HG03025 (cell line): ENCODE measurements around the gene CLEC4A.
"Not testable (repeated sequence)": the region's sequence is repeated elsewhere in the genome, so short reads cannot be mapped to it uniquely, and the experiment has no call there.

Experiments
- ATAC-seq: cut with Tn5 transposase; IDR thresholded peaks from one replicate; pipeline ENCODE4 v1.9.1; 2021; ENCODE audit warnings: mild to moderate bottlenecking, moderate library complexity; ENCODE audit not compliant: unreplicated experiment, low FRiP score

Gene CLEC4A

DNA sequence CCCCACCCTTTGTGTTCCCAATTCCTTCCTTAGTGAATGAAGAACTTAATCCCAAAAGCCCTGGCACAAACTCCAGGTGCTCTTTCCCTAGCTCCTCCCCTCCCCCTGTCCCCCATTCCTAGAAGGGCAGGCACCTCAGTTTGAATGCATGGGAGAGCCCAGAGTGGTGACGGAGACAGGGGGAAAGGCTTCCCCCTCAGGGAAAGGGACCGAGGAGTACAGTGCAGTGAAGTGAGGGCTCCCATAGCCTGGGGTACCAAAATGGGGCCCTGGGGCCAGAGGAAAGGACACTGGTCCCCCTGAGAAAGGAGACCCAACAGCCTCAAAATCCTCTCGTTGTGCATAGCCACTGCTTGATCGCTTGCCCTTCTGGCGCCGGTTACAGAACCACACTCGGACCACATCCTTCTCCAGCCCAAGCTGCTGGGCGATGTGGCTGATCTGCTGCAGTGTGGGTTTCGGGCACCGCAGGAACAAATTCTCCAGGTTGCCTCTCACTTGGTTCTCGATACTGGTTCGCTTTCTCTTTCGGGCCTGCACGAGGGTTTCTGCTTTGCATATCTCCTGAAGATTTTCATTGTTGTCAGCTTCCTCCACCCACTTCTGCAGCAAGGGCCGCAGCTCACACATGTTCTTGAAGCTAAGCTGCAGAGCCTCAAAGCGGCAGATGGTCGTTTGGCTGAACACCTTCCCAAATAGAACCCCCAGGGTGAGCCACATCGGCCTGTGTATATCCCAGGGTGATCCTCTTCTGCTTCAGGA is 10.4 kb downstream of the CLEC4A start:
- ATAC-seq: not testable (repeated sequence)

DNA sequence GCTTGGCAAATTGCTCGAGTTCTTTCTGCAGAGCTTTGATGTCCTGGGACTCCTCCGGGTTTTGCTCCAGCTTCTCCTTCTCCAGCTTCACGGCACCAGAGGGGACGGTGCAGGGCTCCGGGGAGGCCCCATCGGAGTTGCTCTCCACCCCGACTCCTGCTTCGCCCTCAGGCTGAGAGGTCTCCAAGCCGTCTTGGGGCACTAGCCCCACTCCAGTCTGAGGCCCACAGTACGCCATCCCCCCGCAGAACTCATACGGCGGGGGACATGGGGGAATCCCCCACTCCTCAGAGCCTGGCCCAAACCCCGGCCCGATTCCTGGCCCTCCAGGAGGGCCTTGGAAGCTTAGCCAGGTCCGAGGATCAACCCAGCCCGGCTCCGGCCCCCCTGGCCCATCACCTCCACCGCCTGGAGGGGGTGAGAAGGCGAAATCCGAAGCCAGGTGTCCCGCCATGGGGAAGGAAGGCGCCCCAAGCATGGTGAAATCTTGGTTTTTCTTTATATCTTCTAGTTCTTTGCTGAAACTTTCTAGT is 11.0 kb downstream of the CLEC4A start:
- not testable (repeated sequence) for ATAC-seq

DNA sequence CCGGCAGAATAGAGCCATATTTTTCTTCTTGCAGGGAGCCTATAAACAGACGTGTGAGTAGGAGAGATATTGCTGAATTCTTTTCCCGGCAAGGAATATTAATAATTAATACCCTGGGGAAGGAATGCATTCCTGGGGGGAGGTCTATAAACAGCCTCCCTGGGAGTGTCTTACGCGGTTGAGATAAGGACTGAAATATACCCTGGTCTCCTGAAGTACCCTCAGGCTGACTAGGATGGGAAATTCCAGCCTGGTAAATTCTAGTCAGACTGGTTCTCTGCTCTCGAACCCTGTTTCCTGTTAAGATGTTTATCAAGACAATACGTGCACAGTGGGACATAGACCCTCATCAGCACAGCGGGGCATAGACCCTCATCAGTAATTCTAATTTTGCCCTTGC is 18.2 kb downstream of the CLEC4A start:
- ATAC-seq: not testable (repeated sequence)

DNA sequence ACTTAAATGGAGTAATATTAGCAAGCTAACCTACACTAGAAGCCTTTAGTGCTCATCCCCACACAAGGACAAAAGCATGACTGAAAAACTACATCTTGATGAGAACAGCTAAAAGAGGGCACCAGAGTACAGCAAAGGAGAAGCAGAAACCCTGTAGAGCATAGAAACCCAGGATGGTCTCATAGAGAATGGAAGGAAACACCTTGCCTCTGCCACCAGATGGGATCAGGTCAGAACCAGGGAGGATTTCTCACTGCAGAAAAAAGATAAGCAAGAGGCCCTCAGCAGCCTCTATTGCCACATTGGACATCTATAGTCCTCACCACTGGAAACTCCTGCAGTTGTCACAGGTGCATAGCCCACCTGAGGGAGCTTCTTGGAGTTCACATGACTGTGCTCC is 19.8 kb downstream of the CLEC4A start:
- no peak for ATAC-seq

DNA sequence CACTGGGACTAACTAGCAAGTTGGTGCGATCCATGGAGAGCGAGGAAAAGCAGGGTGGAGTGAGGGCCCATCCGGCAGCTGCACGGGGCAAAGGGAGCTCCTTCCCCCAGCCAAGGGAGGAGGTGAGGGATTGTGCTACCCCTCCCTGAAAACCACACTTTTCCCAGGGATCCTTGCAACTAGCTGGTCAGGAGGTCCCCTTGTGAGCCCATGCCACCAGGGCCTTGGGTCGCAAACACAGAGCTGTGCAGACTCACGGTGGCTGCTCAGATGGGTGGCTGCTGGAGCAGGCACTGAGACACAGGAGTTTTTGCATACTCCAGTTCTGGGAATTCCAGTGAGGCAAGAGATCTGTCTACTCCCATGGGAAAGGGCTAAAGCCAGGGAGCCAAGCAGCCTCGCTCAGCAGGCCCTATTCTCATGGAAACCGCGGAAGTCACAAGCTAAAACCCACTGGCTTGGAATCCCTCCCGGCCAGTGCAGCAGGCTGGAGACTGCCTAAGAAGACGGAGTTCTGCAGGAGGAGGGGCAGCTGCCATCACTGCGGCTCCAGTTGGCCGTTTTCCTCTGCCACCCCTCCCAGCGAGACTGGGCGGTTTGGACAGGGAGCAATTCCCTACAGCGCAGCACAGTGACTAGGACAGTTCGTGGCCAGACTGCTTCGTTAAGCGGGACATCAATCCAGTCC is 22.5 kb downstream of the CLEC4A start:
- no peak for ATAC-seq

DNA sequence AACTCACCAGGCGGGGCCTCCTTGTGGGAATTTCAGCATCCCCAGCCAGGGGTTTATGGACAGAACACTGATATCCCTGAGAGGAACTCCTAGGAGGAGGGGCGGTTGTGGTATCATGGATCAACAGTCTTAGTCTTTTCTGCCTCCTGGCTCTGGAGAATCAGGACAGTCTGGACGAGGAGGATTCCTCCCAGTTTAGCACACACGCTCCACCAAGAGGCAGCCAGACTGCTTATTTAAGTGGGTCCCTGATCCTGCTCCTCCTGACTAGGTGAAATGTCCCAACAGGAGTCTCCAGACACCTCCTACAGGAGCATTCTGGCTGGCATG is 23.0 kb downstream of the CLEC4A start:
- ATAC-seq: no peak

DNA sequence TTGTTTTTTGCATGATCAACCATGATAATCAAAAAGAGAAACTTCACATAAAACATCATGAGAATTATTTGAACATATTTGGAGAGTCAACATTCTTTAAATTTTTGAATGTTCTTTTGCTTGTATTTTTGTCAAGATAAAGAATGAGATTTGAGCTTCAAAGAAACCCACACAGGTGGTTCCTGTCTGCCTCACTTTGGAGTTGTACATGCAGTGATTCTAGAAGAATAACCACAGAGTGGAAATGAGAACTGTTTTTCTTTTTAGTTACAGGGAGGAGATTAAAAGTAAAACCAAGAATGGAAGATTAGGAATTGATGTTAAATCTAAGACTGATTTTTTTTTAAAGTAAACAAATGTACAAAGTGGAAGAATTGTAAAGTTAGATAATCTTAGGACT is 31.1 kb downstream of the CLEC4A start:
- no peak for ATAC-seq

DNA sequence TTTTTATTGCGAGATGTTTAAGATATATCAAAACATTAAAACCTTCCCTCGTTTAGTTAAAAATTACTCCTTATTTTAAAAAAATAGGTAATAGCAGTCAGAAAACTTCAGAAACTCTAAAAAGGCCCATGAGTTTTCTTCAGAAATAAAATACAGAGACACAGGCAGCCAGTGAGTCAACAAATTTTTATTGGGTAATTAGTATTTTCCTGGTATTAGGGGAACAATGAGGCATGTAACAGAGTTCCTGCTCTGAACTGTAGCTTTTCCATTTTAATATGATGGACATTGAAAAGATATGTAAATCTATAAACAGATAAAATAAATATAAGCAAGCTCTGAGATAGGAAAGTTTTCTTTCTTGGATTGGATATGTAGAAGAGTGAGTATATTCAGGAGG is 33.0 kb downstream of the CLEC4A start:
- no peak for ATAC-seq

DNA sequence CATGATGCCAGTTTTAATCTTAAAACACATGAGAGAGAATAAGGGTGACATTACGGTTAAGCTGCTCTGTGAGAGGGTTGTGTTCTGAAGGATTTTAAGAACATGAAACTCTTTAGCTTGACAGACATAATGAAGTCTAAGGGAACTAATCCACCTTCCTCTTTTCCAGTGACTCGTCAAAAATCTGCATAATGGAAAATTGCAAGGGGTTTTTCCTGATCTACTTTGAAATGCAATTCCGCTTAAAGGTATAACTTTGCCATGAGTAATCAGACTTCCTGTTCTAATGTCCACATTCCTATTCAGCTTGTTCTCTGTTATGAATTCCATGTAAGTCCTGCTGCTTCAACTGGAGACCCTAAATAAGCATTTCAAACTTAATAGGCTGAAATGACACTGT is 33.4 kb downstream of the CLEC4A start, which contains the start of gene ZNF705A:
Gene ZNF705A, plus strand, starts transcription at position 171 of the 400 bp plus-strand sequence. CDS start 15,611 bp downstream, outside the sequence.
- ATAC-seq: no peak

DNA sequence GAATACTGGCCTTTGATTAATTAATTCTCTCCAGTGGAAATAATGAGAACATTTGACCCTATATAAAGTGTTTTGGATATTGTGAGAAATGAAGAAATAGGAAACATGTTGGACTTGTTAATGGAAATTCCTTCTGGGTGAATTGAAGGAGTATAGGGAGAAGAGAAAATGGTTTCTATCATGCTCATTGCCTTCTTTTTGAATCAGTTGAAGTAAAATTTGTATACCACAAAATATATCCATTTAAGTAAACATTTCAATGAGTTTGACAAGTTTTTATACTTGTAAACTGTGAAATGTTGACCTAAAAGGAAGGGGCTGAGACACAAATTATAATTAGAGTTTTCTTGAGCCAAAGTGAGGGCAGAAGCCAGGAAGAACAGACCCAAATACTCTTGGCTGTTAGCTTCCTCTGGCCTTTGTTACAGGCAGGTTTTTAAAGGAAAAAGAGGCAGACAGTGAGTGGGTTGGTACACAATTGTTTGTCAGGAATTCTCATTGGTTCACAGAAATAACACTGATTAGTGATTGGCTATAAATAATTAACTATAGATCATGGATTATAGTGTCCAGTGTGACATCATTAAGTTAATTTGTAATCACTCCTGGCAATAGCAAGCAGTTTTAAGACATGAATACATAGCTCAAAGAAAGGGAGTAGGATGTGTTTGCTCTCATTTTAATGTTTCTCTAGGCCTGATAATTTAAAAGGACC is 34.2 kb downstream of the CLEC4A start:
- ATAC-seq: no peak

DNA sequence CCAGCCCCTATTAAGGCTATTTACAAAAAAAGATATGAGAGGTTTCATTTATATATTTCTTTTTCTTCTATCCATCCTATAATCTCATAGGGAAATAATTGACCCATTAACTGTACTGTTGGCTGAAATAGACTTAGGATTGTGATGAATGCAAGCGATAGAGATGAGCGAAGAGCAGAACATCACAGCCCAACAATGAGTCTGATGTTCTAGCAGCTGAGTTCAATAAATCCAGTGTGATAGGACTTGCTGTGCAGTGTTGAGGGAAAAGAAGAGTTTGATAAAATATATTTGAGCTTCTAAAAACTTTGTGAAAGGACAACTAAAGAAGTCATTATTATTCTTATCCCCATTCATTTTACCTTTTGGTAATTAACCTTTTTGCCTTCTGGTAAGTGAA is 49.5 kb downstream of the CLEC4A start:
- ATAC-seq: not testable (repeated sequence)

DNA sequence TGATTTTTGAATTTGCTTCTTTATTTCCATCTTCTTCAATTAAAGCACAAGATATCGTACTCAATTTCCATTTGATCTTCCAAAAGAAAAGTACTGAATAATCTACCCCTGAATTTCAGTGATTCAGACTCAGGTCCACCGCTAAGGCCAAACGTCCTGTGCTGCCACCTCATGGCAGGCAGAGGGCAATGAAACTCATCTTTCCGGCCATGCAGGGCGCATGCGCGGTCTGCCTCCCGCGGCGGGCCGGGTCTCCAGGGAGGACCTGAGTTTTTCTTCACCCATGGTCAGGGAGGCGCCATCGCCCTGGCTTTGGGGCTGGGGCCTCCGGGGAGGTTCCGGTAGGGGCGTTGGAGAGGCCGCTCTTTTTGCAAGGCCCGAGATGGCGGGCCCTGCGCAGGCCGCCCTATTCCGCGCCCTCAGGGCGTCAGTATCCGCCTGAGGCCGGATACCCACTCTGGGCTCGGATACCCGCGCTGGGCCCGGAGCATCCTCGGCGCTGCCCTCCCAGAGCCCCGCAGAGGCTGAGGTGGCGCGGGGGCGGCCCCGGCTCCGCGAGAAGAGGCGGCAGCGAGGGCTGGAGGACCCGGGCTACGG is 56.7 kb downstream of the CLEC4A start:
- not testable (repeated sequence) for ATAC-seq

DNA sequence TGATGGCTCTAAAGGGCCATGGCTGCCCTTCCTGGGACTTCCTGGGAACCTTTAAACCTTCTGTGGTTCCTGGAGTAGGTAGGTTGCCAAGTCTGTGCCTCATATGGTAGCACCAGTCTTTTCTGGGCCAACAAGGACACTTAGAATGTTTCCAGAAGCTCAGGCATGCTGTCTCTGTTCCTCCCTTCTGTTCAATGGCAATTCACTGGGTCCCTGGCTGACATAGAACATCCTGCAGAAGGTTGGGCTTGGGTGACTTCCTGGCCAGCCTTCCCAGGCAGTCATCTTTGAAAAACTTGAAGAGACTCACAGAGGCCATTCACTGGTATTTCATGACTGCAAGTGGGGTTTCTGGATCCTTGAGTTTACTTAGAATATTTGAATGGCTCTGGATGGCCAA is 57.9 kb downstream of the CLEC4A start:
- ATAC-seq: not testable (repeated sequence)

DNA sequence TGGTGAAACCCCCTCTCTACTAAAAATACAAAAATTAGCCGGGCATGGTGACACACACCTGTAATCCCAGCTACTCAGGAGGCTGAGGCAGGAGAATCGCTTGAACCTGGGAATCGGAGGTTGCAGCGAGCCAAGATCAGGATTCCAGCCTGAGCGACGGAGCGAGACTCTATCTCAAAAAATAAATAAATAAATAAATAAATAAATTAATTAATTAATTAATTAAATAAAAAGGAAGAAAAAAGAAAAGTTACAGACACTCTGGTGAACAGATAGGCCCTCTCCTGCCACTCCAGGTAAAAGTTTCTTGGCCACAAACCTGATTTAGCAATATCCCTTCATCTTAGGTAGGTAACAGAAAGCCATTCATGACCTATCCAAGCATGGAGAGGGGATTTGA is 59.5 kb downstream of the CLEC4A start:
- not testable (repeated sequence) for ATAC-seq

DNA sequence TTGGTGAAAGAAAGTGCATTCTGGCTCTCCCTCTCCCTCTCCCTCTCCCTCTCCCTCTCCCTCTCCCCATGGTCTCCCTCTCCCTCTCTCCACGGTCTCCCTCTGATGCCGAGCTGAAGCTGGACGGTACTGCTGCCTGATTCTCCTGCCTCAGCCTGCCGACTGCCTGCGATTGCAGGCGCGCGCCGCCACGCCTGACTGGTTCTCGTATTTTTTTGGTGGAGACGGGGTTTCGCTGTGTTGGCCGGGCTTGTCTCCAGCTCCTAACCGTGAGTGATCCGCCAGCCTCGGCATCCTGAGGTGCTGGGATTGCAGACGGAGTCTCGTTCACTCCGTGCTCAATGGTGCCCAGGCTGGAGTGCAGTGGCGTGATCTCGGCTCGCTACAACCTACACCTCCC is 59.9 kb downstream of the CLEC4A start:
- ATAC-seq: not testable (repeated sequence)

DNA sequence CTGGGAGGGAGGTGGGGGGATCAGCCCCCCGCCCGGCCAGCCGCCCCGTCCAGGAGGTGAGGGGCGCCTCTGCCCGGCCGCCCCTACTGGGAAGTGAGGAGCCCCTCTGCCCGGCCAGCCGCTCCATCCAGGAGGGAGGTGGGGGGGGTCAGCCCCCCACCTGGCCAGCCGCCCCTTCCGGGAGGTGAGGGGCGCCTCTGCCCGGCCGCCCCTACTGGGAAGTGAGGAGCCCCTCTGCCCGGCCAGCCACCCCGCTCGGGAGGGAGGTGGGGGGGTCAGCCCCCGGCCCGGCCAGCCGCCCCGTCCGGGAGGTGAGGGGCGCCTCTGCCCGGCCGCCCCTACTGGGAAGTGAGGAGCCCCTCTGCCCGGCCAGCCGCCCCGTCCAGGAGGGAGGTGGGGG is 60.8 kb downstream of the CLEC4A start:
- not testable (repeated sequence) for ATAC-seq

DNA sequence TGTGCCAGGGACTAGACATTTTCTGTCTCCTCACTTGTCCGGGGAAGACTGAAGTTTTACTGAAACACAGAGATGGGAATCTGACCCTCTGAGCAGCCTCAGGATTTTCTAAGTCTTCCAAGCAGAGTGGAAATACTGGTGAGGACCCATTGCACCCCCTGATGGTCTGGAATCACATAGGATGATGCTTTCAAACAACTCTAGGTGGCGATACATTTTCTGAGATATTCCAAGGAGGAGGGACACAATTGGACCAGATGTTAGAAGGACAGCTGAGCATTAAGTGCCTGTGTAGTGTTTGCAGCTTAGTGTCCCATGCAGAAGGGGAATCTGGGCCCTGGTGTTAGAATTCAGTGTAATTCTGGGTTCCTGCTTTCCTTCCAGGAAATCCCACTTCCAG is 64.7 kb downstream of the CLEC4A start:
- not testable (repeated sequence) for ATAC-seq
